HG02678 (cell line): ENCODE data around the gene CELF2.
"Not testable (repeated sequence)": the region's sequence is repeated elsewhere in the genome, so short reads cannot be mapped to it uniquely, and the experiment has no call there.

Experiments used
- ATAC-seq: cut with Tn5 transposase; IDR thresholded peaks from one replicate; pipeline ENCODE4 v1.9.1; 2021; ENCODE audit warnings: mild to moderate bottlenecking, moderate library complexity; ENCODE audit not compliant: unreplicated experiment

The CELF2 gene

DNA sequence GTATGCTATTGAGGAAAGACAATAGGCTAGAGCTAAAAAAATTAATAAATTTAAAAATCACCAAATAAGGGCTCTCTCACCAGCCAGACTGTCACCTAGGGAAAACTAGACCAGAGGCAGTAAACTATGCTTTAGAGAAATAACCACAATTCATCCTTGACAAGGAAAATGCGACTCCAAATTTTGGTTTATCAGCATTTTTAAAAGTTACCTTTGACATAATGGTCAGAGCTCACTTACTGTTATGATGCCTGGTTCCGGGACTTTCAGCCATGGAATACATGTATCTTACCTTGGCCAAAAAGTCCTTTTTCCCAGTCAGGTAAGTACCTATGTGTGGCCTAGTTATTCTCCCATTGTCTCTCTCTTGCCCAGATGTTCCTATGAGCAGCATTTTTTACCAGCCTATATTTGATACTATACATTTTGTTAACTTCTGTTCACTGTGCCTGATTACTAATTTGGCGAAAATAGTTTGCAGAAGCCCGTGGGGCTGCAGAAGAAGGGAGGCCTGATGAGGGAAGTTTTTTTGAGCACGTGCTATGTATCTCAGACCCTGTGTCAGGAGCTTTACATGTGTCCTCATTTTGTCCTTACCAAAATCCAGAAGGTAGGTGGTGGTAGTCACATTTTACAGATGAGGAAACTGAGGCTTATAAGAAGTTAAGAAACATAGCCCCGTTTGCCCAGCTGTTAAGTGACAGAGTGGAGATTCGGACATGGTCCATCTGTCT lies 149.7 kb downstream of the CELF2 start:
- no peak for ATAC-seq

GRCh38 chr10:11168423-11169090 lies 150.9 kb downstream of the CELF2 start:
- ATAC-seq, result no peak

DNA sequence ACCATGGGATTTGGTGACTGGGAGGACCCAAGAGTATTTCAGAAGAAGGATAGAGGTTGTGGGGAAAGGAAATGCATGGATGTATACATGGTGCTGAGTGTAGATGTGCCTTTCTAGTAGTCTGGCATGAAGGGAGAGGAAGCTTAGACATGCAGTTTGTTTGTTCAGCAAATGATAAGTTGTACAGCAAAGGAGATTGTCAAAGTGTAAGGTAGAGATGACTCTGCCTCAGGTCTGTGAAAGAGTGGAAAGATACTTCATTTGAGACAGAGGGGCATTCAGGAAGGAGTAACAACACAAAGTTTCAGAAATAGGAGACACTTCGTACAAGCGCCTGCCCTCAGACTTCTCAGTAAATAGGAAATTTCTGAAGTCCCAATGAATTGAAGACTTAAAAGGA lies 152.3 kb downstream of the CELF2 start:
- no peak for ATAC-seq

DNA sequence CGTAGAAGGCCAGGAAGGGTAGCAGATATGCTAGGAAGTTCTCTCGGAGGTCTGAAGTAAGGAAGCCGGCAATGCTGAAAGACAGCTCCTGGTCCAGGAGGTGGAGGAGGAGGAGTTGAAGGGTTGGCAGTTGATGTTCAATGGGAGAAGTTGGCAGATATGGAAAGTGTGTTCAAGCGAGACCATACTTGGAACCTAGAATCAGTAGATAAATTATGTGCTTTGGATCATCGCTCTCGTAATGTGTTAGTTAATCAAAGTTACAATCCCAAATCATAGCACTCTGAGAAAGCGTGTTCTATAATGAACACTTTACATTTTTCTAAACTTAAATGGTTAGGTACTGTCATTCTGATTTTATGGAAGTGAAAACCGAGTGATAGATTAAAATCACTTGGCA lies 152.9 kb downstream of the CELF2 start:
- no peak for ATAC-seq

GRCh38 chr10:11170993-11171851 lies 153.6 kb downstream of the CELF2 start:
- ATAC-seq, result peak; percentile 43

- no peak for ATAC-seq
Observed at GRCh38 chr10:11173042-11173441, 155.4 kb downstream of the CELF2 start.

DNA sequence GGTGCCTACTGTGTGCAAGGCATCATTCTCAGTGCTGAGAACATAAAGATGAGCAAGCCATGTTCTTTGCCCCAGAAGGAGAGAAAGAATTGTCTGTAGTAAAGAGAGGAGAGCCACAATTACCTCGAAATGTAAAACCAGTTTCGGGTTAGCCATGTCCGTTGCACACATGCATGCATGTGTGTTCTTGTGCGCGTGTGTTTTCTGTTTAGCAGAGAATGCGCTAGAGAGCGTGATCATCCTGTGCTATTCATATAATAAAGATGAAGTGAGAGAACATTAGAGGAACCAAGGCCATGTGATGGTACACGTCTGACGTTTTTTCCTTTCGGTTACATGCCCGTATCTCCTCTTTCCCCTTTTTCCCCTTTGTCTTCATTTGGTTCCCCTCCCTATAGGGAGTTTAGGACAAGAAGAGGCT lies 158.2 kb downstream of the CELF2 start:
- peak; percentile 38 for ATAC-seq

DNA sequence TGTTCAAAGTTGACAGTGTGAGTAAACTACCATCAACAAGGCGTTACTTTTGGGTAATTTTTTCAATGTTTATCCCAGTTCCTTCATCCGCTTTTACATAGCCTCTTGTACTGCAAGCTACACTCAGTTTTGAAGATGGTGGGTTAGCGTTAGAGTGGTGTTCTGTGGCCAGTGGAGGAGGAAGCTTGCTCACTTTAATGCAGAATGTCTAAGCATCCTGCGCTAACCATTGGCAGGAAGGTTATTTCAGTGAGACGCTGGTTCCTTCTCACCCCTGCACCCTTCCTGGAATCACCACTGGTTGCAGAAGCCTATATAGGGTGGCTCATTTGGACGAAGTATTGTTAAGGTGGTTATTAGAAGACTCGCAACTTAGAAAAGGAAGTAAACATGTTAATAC lies 159.1 kb downstream of the CELF2 start:
- ATAC-seq, result no peak

- no peak for ATAC-seq
Observed at GRCh38 chr10:11177381-11177780, 159.7 kb downstream of the CELF2 start.

- ATAC-seq, result peak; percentile 23
Observed at GRCh38 chr10:11177926-11178471, 160.3 kb downstream of the CELF2 start.

GRCh38 chr10:11178606-11179515 lies 161.2 kb downstream of the CELF2 start:
- peak; percentile 79 for ATAC-seq

- ATAC-seq, result no peak
Observed at GRCh38 chr10:11179516-11180105, 161.9 kb downstream of the CELF2 start.

GRCh38 chr10:11180228-11180627 lies 162.6 kb downstream of the CELF2 start:
- peak; percentile 23 for ATAC-seq

DNA sequence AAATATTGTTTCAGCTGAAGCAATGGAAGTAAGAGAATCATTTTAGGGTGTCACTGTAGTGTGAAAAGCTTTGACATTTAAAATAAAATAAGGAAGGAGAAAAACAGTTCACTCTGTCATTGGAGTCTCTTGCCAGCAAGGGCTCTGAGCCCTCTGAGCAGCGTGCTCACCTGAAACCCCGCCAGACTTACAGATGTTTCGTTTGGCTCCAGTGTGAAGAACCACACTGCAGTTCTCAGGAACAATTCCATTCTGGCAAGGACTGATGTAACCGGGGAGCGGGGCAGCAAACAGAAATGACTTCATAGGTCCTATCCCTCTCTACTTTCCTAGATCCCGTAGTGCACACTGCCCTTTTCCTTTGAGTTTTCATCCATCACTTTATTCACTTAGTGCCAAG lies 164.3 kb downstream of the CELF2 start:
- ATAC-seq, result no peak

DNA sequence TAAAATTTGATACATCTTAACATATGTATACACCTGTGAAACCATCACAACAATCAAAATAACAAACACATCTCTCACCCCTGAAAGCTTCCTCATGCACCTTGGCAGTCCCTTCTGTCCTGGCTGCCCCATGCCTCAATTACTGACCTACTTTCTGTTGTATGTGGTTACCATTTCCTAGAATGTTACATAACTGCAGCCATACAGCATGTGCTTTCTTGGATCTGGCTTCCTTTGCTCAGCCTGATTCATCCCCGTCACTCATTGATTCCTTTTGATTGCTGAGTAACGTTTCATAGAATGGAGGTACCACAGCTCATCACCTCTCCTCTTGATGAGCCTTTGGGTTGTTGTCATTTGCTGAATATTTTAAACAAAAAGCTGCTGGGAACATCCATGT lies 165.3 kb downstream of the CELF2 start:
- no peak for ATAC-seq

DNA sequence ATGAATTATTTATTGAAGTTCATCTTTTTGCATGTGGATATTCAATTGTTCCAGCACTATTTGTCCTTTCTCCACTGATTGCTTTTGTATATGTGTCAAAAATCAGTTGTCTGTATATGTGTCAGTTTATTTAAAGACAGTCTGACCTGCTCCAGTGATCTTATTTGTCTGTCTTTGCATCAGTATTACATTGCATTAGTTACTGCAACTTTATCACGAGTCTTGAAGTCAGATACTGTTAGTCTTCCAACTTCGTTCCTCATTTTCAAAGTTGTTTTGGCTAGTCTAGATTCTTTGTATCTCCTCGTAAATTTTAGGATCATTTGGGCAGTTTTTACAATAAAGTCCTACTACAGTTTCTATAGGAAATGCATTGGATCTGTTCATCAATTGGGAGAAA lies 166.4 kb downstream of the CELF2 start:
- no peak for ATAC-seq

GRCh38 chr10:11185128-11185665 lies 167.5 kb downstream of the CELF2 start:
- ATAC-seq, result not testable (repeated sequence)

GRCh38 chr10:11186374-11186773 lies 168.7 kb downstream of the CELF2 start:
- ATAC-seq, result no peak

GRCh38 chr10:11189582-11190376 lies 172.1 kb downstream of the CELF2 start:
- ATAC-seq, result no peak
